Liver (tissue), 3 donors: ENCODE measurements around the gene PLXNA2.

Experiments
- CTCF ChIP-seq: fragments of 150-350 bp; IDR thresholded peaks from 2 replicates; pipeline ENCODE4 v1.5.1; 2017; ENCODE audit warnings: improper control_type of control experiment, low read depth, low read length; ENCODE audit not compliant: missing input control
- JUND ChIP-seq, 2 donors: IDR thresholded peaks; 2 replicates each; pipeline ENCODE4 v1.6.1; 2016; ENCODE audit warnings: antibody characterized with exemption in 2 of 2
- MAX ChIP-seq: IDR thresholded peaks from 2 replicates; pipeline ENCODE4 v1.6.1; 2016; ENCODE audit warnings: antibody characterized with exemption
- donor health status: healthy.
- donor health status: healthy.

- TF ChIP-seq CTCF (no peak), JUND (IDR thresholded peaks at IDR 0.05) (peak in 1 of 2 donors; percentile 33), MAX (no peak)
Measured at GRCh38 chr1:208059409-208060001, 184.7 kb downstream of the PLXNA2 start.
